DMS79 treated with DMSO at 0.1 percent for 48 hours (cell line): ENCODE measurements around the gene PDK2.
A peak's percentile ranks its signal among the peaks of the same experiment; 100 is the strongest.
"Not testable (repeated sequence)": the region's sequence is repeated elsewhere in the genome, so short reads cannot be mapped to it uniquely, and the experiment has no call there.

Experiments used
- DNase-seq: peaks from one replicate; lab custom pipeline; 2025; lab: John Stamatoyannopoulos, UW

PDK2 gene

DNA sequence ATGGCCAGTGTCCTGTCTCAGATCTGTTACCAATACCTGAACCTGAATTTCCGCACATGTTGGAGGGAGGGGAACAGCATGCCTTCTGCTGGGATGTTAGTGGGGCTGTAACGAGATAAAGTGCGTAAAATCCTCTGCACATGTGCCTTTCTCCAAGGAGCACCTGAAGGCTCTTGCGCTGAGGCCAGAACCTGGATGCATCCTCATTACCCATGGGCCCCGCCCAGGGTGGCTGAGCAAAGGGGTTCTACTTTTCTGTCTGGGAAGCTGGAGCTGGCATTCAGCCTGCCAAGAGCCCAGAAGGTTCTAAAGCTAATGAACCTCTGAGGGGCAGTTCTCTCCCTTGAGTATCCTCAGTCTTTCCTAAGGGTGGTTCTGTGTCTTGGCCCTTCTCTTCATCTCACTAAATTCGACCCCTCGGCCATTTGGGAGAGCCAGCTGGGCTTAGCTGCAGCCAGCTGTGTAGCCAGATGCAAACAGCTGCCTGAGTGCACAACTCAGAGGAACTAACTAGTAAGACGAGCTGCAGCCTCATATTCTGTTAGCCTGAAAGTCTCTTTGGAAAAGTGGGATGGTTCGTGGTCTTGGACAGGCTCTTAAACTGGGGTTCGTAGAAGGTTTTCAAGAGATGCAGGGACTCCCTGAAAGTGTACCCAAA lies 36.7 kb upstream of the PDK2 start:
- no peak for DNase-seq

DNA sequence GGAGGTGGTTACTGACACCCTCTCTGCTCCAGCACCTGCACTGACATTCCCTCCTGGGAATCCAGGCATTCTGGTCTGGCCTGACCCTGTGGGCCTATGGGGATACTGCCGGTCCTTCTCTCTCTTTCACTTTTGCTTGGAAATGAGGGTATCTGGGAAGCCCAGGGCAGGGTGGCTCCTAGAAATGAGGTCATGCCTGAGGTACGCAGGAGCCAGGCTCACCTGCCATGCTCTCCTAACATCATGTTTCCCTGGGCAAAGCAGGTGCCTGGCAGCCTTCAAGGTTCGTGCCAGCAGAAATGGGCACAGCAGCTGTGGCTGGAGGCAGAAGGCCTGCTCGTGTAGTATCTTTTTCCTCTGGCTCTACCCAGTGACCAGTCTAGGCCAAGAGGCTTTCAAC lies 35.9 kb upstream of the PDK2 start:
- no peak for DNase-seq

- DNase-seq: no peak
Measured at GRCh38 chr17:50059759-50060273, 35.3 kb upstream of the PDK2 start.

DNA sequence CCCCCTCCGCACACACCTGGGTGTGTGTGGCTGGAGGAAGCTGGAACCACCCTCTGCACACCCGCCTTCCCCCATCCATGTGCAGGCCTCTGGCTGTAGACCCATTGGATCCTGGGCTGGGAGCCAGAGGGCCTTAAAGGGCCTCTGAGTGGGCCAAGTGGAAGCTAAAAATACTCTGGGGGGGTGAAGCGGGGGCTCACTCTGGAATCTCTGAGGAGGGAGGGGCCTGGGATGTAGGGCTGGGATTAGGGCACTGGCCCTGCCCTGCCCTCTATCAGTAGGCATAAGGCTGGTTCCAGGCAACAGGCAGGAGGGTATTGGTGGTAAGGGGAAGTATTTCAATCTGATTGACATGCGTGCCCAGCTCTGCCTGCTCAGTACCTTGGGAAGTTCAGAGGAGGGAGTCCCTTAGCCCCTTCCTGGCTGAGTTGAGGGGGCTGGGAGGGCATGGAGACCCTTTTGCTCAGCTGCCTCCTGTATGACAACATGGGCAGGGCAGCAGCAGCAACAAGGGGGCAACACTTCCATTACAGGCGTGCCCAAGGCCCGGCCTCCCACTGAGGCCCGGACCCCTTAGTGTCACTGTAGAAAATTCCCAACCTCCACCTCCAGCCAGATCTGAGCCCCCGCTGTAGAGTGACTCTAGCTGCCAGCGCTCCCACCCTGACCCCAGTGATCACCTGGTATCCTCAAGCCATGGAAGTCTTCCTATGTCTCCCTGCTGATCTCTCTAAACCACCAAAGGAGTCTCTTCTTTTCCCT lies 34.0 kb upstream of the PDK2 start:
- peak; percentile 33 for DNase-seq

- not testable (repeated sequence) for DNase-seq
Measured at GRCh38 chr17:50061713-50062045, 33.5 kb upstream of the PDK2 start.

- peak; percentile 86 for DNase-seq
Measured at GRCh38 chr17:50062293-50063243, 32.6 kb upstream of the PDK2 start.

DNA sequence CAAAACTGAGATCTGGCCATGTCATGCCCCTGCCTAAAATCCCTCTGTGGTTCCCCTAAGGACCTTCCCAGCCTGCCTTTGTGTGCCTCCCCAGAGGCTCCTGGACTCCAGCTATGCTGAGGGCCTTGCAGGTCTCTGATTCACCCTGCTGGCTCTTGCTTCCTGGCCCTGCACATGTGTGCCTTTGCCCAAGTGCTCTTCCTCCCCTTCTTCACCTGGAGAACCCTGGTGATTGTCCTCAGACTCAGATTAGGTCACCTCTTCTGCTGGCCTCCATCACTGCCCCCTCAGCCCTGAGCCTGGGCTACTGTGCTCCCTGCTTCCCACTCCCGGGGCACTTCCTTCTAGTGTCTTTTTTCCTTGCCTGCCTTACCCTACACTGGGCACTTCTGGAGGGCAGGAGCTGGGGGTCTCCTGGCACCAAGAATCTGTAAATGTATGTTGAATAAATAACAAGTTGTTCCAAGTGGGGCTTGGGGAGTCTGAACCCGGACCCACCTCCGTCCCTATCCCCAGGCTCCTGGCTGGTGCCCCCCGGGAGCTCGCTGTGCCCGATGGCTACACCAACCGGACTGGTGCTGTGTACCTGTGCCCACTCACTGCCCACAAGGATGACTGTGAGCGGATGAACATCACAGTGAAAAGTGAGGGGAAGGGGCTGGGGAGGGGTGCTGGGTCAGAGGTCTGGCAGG lies 31.4 kb upstream of the PDK2 start:
- DNase-seq: no peak

DNA sequence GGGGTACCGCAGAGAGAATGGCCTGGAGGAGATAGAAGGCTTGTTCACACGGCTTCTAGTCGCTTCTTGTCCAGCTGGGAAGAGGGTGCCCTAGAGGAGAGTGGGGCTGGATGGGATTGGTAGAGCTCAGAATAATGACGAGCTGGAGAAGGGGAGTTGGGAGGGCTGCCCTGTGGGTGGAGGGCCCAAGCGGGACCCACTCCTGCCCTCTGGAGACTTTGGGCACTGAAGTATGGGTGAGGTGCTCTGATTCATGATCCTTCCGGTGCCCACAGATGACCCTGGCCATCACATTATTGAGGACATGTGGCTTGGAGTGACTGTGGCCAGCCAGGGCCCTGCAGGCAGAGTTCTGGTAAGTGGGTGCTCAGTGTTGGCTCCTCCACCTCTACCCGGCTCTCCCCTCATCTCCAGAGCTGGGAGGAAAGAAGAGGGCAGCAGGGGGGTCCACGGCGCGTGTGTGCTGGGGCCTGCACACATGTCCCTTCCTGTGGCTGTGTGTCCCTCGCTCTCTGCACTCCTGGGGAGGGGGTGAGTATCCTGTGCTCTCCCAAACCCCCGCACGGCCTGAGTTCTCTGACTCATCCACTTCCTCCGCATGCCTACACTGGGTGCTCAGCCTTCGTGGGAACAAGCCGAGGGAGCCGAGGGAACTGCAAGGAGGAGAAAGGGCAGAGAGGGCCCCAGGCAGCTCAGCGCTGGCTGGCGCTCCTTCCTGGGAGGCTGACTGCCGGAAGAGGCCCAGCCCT lies 30.7 kb upstream of the PDK2 start:
- DNase-seq: no peak

DNA sequence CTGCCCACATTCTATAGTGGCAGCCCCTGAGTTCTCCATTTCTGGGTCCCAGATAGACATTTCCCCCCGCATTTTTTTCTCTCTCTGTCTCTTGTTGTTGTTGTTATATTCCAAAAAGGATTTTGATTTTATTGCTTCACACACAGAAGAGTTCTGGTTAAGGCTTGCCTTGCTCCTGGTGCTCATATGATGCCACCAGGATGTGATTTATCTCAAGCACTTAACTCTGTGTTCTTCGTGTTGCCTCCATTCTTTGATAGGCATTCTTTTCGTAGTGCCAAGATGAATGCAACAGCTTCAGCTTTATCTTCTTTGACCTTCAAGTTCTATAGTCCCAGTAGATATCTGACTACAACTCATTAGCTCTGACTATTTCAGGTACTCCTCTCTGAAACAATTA lies 30.1 kb upstream of the PDK2 start:
- no peak for DNase-seq

DNA sequence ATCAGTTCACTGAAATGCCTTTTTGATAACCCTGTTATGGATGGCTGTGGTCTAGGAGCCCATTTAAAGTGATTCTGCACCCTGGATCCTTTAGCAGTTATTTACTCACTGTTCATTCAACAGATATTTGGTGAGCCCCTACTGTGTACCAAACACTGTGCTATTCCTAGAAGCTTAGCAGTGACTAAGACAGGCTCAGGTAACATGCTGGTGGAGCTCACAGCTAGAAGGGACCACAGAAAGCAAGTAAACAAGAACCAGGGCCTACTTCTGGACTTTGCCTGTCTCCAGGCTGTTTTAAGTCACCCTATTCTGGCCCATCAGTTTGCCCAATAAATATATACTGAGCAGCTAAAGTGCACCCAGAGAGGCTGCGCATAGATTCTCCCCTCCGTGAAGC lies 28.2 kb upstream of the PDK2 start:
- DNase-seq: no peak

- no peak for DNase-seq
Measured at GRCh38 chr17:50067996-50068395, 27.2 kb upstream of the PDK2 start.

DNA sequence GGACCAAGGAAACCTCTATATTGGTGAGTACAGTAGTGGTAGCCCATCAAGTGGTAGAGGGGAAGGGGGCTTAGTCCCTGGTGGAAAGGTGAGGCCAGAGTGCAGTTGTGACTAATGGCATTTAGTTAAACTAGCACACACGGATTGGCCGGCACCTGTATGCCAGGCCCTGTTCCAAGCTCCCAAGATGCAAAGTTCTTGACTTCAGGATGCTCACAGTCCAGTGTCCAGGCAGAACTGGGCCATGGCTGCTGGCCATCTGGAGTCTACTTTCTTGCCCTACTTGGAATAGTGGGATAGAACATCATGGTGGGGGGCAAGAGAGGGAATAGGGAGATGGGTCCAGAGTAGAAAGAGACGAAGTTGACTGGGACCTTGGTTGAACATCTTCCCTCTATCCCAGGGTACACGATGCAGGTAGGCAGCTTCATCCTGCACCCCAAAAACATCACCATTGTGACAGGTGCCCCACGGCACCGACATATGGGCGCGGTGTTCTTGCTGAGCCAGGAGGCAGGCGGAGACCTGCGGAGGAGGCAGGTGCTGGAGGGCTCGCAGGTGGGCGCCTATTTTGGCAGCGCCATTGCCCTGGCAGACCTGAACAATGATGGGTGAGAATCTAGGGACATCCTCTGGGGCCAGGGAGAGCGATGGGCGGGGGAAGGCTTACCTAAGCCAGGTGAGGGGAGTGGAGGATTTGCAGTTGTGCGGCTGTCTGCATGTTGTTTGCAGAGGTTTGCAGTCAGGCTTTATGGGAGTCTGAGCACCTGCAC lies 24.1 kb upstream of the PDK2 start:
- DNase-seq: no peak

- no peak for DNase-seq
Measured at GRCh38 chr17:50071692-50072091, 23.5 kb upstream of the PDK2 start.

DNA sequence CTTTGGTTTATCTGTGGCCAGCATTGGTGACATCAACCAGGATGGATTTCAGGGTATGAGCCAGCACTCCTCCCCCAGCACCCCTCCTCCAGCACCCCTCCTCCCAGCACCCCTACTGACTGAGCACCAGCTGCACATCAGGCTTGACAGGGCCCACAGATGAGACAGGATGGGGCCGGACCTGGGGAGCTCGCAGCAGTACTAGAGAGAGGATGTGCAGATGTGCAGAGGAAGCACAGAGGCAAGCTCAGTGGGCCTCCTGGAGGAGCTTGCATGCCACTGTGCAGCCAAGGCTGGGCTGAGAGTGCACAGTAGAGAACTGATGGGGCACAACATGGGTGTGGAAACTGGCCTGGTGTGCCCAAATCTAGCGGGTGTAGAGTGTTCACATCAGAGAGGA lies 23.0 kb upstream of the PDK2 start:
- DNase-seq: no peak

DNA sequence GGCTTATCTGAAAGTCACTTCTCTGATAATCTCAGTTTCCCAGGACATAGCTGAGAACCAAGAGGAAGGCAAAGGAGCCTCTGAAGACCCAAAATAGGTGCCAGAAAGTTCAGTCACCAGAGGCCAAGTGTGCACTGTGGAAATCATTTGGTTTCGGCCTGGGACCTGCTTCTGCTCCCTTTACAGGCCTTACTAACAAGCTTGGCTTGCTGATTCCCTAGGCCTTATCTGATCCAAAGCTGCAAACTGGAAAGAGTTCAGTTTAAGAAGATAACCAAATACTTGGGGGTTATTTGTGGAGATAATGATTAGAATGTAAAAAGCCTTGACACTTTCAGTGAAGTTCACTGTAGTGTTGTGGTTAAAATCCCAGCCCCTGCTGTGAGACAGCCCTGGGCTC lies 22.2 kb upstream of the PDK2 start:
- no peak for DNase-seq

DNA sequence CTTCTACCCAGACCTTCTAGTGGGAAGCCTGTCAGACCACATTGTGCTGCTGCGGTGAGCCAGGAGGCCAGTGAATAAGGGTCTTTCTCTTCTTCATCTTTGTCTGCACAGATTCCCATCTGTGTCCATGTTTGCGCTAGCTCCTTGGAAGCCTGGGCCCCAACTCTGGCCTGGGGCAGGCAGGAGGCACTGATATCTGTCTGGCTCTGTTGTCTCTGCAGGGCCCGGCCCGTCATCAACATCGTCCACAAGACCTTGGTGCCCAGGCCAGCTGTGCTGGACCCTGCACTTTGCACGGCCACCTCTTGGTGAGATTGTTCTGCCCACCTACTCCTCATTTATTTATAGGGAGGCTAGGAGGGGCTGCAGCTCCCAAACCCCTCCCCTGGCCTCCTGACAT lies 20.9 kb upstream of the PDK2 start:
- DNase-seq: no peak

- DNase-seq: no peak
Measured at GRCh38 chr17:50075446-50076032, 19.6 kb upstream of the PDK2 start.

GRCh38 chr17:50076221-50076590 lies 18.9 kb upstream of the PDK2 start:
- DNase-seq: no peak

DNA sequence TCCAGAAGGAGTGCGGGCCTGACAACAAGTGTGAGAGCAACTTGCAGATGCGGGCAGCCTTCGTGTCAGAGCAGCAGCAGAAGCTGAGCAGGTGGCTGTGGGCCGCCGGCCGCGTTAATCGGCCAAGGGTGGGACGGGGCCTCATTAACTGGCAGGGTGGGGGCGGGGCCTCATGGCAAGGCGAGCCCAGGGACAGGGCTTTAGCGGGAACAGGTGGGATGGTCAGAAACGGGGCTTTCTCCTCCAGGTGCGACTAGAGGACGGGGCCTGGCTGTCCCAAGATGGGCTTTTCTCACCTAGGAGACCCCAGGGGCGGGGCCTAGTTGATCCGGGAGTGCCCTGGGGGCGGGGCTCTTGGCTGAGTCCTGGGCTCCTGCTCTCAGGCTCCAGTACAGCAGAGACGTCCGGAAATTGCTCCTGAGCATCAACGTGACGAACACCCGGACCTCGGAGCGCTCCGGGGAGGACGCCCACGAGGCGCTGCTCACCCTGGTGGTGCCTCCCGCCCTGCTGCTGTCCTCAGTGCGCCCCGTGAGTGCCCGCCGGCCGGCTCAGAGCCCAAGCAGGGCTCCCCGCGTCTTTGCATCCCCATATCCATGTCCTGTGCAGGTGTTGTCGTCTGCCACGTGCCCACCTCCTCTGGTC lies 18.4 kb upstream of the PDK2 start:
- no peak for DNase-seq

- DNase-seq: no peak
Measured at GRCh38 chr17:50078430-50078829, 16.7 kb upstream of the PDK2 start.
